Left renal cortex interstitium (tissue), 4 donors: ENCODE measurements around the gene TMC3. TPM values are rescaled to one million over a fixed set of nuclear protein-coding genes. Genes with fewer than 3 reads are reported as not detected.

ENCODE experiments used
- DNase-seq, 4 donors: peaks; one replicate each; pipeline ENCODE4 v3.0.0-alpha.2; 2013; ENCODE audit warnings: low read depth in 4 of 4, low spot score in 2 of 4, missing footprints in 1 of 4
- polyA plus RNA-seq, 4 donors: library from polyadenylated mRNA; unstranded; fragments of 120-200 nt; gene quantifications; one replicate each; pipeline ENCODE4 v1.2.1, GENCODE V29; 2013; ENCODE audit not compliant: insufficient read length in 4 of 4

TMC3 gene
- polyA plus RNA-seq, 4 donors = 0.08 to 0.43 (median 0.21) TPM

DNA sequence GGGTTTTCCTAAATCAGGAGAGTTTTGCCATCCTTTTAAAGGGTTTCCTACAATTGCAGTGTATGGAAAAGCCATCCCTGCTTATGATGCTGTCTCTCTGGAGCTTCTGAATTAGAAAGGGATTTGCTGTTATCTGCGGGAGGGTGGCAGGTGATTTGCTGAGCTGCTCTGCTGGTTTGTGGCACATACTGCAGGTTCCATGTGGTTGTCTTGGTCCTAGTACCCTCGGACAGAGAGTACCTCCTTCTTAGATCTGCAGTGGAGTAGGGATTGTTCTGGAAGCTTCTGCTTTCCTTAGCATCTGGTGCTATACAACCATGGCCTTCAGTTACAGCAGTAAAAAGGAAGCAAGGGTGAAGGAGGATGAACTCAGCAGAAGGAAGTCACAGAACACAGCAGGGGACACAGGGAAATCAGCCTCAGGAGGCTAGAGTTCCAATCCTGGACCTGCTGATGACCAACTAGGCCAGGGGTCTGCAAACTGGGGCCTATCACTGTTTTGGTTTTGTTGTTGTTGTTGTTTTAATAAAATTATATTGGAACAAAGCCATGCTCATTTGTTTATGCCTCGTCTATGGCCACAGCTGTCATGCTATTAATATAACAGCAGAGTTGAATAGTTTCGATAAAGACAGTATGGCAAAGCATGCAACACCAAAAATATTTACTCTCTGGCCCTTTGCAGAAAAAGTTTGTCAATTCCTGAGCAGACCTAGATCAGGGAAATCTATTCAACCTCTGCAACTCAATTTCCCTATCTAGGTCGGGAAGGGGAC is 89.6 kb downstream of the TMC3 start:
- DNase-seq = no peak

DNA sequence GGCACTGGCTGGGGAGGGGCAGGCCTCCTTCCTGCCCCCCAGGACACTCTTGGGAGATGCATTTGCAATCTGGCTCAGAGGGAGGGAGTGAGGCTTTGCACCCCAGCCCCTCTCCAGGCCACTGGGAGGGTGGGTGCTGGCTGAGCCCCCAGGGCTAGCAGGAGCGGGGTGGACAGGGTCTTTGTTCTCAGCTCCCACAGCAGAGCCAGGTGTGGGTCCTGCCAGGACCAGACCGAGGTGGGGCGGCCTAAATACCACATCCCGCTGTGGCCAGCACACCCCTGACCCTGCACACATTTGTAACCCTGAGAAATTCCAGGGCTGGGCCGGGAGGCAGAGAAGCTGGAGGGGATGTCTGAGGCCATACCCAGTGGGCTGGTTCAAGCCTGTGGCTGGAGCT is 91.1 kb downstream of the TMC3 start:
- DNase-seq = no peak

GRCh38 chr15:81282606-81282895 is 91.5 kb downstream of the TMC3 start:
- DNase-seq = no peak

- no peak for DNase-seq
Observed at GRCh38 chr15:81281766-81282605, 92.0 kb downstream of the TMC3 start.

- no peak for DNase-seq
Observed at GRCh38 chr15:81281456-81281735, 92.6 kb downstream of the TMC3 start.

Other genes with a start within 250 kb of the TMC3 start
- under 1 TPM; 0.43 to 0.65 (median 0.54) TPM for gene CFAP161, start 239.9 kb downstream of the TMC3 start, polyA plus RNA-seq
- 1 to 10 TPM; 4.8 to 5.9 (median 5.5) TPM for gene IL16, start 177.3 kb downstream of the TMC3 start, polyA plus RNA-seq
- gene STARD5, start 50.1 kb downstream of the TMC3 start, polyA plus RNA-seq = 1 to 10 TPM; 2.3 to 4.8 (median 3.9) TPM